GM06990 (cell line): ENCODE data around the gene SFMBT1.

Source experiments
- DNase-seq: peaks from one replicate; pipeline ENCODE4 v3.0.0-alpha.2; 2011; ENCODE audit not compliant: insufficient read length; ENCODE audit errors: extremely low read depth
- H3K27me3 ChIP-seq: replicated peaks from 2 replicates; pipeline ENCODE4 v1.6.0; 2011; ENCODE audit warnings: low read length; ENCODE audit not compliant: control insufficient read depth, insufficient read depth
- H3K36me3 ChIP-seq: 2 replicates; pipeline ENCODE4 v1.5.1; 2011; ENCODE audit warnings: low read length; ENCODE audit not compliant: control insufficient read depth, insufficient read depth
- H3K4me3 ChIP-seq: replicated peaks from 2 replicates; pipeline ENCODE4 v1.5.1; 2011; ENCODE audit warnings: low read depth, mild to moderate bottlenecking, control low read depth, low read length
- TF ChIP-seq, protein P1 (sequence below): IDR thresholded peaks from 2 replicates; pipeline ENCODE4 v1.5.1; 2011; ENCODE audit warnings: low read length, control low read depth, mild to moderate bottlenecking, inconsistent platforms; ENCODE audit not compliant: insufficient read depth, poor library complexity, severe bottlenecking

The SFMBT1 gene

DNA sequence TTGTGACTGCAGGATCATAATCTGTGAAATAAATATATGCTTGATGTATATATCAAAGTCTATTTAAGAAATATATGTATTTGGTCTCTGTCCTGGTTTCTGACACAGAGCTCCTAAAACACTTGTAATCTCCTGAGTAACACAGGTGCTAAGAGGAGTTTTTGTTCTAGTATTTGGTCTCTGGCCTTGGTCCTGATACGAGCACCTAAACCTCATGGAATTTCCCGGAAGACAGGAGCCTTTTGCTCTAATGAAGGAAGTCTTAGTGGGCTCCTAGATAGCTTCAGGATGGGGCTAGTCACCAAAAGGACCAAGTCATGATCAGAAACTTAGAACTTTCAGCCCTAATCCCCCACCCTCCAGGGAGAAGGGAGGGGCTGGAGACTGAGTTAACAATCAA is 191.9 kb downstream of the SFMBT1 start:
- Histone ChIP-seq H3K4me3 (no peak overlapping the region), H3K27me3 (no peaks in the 10 kb centered on the region), H3K36me3 (peaks cover 11% of the 10 kb centered on the region)
- DNase-seq, result no peak
- TF ChIP-seq, protein P1, sequence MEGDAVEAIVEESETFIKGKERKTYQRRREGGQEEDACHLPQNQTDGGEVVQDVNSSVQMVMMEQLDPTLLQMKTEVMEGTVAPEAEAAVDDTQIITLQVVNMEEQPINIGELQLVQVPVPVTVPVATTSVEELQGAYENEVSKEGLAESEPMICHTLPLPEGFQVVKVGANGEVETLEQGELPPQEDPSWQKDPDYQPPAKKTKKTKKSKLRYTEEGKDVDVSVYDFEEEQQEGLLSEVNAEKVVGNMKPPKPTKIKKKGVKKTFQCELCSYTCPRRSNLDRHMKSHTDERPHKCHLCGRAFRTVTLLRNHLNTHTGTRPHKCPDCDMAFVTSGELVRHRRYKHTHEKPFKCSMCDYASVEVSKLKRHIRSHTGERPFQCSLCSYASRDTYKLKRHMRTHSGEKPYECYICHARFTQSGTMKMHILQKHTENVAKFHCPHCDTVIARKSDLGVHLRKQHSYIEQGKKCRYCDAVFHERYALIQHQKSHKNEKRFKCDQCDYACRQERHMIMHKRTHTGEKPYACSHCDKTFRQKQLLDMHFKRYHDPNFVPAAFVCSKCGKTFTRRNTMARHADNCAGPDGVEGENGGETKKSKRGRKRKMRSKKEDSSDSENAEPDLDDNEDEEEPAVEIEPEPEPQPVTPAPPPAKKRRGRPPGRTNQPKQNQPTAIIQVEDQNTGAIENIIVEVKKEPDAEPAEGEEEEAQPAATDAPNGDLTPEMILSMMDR, result no peak
